Activated gamma-delta T cell (primary cell): Measurements from ENCODE around the gene ASAP2.

Source experiments
- DNase-seq: peaks from one replicate; lab custom pipeline; 2025; lab: John Stamatoyannopoulos, UW

ASAP2 gene

GRCh38 chr2:9403924-9404323, 197.3 kb downstream of the ASAP2 start:
- no peak for DNase-seq

GRCh38 chr2:9404451-9404850, 197.8 kb downstream of the ASAP2 start:
- no peak for DNase-seq

GRCh38 chr2:9405636-9406035, 199.0 kb downstream of the ASAP2 start:
- no peak for DNase-seq

- no peak for DNase-seq
These were observed 200.1 kb downstream of the ASAP2 start for GRCh38 chr2:9406529-9407362.

- no peak for DNase-seq
These were observed 200.8 kb downstream of the ASAP2 start for GRCh38 chr2:9407363-9407811.

GRCh38 chr2:9408641-9409151, 202.1 kb downstream of the ASAP2 start:
- DNase-seq = no peak

- no peak for DNase-seq
These were observed 203.5 kb downstream of the ASAP2 start for GRCh38 chr2:9410108-9410507.

- DNase-seq = no peak
These were observed 206.2 kb downstream of the ASAP2 start for GRCh38 chr2:9412781-9413180.

- DNase-seq = no peak
These were observed 209.0 kb downstream of the ASAP2 start for GRCh38 chr2:9415516-9416169.

GRCh38 chr2:9416267-9416961, 209.8 kb downstream of the ASAP2 start:
- DNase-seq = no peak

GRCh38 chr2:9416962-9417316, 210.3 kb downstream of the ASAP2 start:
- DNase-seq = no peak

- no peak for DNase-seq
These were observed 211.1 kb downstream of the ASAP2 start for GRCh38 chr2:9417725-9418124.

GRCh38 chr2:9418746-9419145, 212.1 kb downstream of the ASAP2 start:
- no peak for DNase-seq

- no peak for DNase-seq
These were observed 212.9 kb downstream of the ASAP2 start for GRCh38 chr2:9419541-9419940.

GRCh38 chr2:9420495-9420894, 213.9 kb downstream of the ASAP2 start:
- no peak for DNase-seq

- no peak for DNase-seq
These were observed 215.9 kb downstream of the ASAP2 start for GRCh38 chr2:9422321-9423099.

GRCh38 chr2:9423100-9423921, 216.7 kb downstream of the ASAP2 start, which contains the start of the genes CPSF3 and ITGB1BP1:
Gene CPSF3, plus strand, starts transcription at chr2:9423654. Its CDS starts 120 bp downstream, at chr2:9423774.
Gene ITGB1BP1, minus strand, starts transcription at chr2:9423528. Its CDS starts 4,831 bp downstream, at chr2:9418697.
- peak; percentile 93 for DNase-seq

GRCh38 chr2:9423922-9424272, 217.3 kb downstream of the ASAP2 start:
- DNase-seq = no peak

GRCh38 chr2:9424447-9425164, 218.0 kb downstream of the ASAP2 start:
- no peak for DNase-seq

- no peak for DNase-seq
These were observed 222.5 kb downstream of the ASAP2 start for GRCh38 chr2:9428965-9429577.
